Pancreas (tissue), 10 donors: Measurements from ENCODE around the gene ANKRD10. TPM values are rescaled to one million over a fixed set of nuclear protein-coding genes. Genes with fewer than 3 reads are reported as not detected.

Experiments
- ATAC-seq, 4 donors: fragments of 200-7000 bp; cut with Tn5 transposase; one replicate each; pipeline versions ENCODE4 v1.8.0 to v1.9.1; 2020; ENCODE audit warnings: mild to moderate bottlenecking in 4 of 4, moderate library complexity in 4 of 4
- DNase-seq, 6 donors: peaks; one replicate each; pipeline ENCODE4 v3.0.0-alpha.2; 2020
- FAIRE-seq: peaks from 2 replicates; lab custom pipeline; 2012; peaks lifted over from hg19 to GRCh38; lab: Jason Lieb, UNC
- H3K27ac ChIP-seq, 4 donors: fragments of 200-600 bp; sonication (generic); 1 replicate in 3 of 4; 2 replicates in 1 of 4; pipeline versions ENCODE4 v1.5.0 to v1.8.0; 2020
- H3K27me3 ChIP-seq, 4 donors: fragments of 200-600 bp; one replicate each; pipeline ENCODE4 v1.8.0; 2021
- H3K36me3 ChIP-seq, 3 donors: fragments of 200-600 bp; sonication (generic) in 1 of 3; one replicate each; pipeline versions ENCODE4 v1.5.0 to v1.8.0; 2020 to 2021
- H3K4me1 ChIP-seq, 3 donors: fragments of 200-600 bp; one replicate each; pipeline ENCODE4 v1.8.0; 2021
- H3K4me3 ChIP-seq, 4 donors: fragments of 200-600 bp; sonication (generic) in 2 of 4; one replicate each; pipeline versions ENCODE4 v1.5.0 to v1.8.0; 2020 to 2021
- H3K9me3 ChIP-seq, 4 donors: fragments of 200-600 bp; one replicate each; pipeline ENCODE4 v1.8.0; 2021
- CTCF ChIP-seq, 4 donors: fragments of 200-600 bp; sonication (generic) in 3 of 4; IDR thresholded peaks; one replicate each; pipeline versions ENCODE4 v1.5.0 to v1.8.0; 2021; ENCODE audit warnings: antibody characterized with exemption in 4 of 4
- WGBS, 2 donors: extraction: QIAGEN DNeasy Blood & Tissue Kit; methylation state at CpG; one replicate each; pipeline ENCODE4 v1.1.7; 2013; 5-methylcytosine and 5-hydroxymethylcytosine counted together
- intact Hi-C, 3 donors: fragments of 100-400 bp; cut with DNase I; formaldehyde crosslinking; loops; one replicate each; pipeline versions ENCODE4 v1.11.1 to v1.14.2; 2022
- polyA plus RNA-seq, 2 donors: library from polyadenylated mRNA; stranded (reverse); fragments of 200-250 nt; gene quantifications; one replicate each; pipeline ENCODE4 v1.2.3, GENCODE V29; 2013
- total RNA-seq, 6 donors: library from RNA; stranded (reverse); fragmentation: NEBNext Ultra II Directional in 4 of 6; extraction: Animal tissue kit (Norgen Biotek cat#: 25700) in 4 of 6; gene quantifications; one replicate each; pipeline versions ENCODE4 v1.2.1 to v1.2.4, GENCODE V29; 2021 to 2023
- donor health status: healthy with polysubstance abuse.
- donor health status: DM: no; HTN: no; CAD: no; lungs with moderate emphysema.
- donor health status: DM: no; HTN: no; CAD: no.
- donor health status: control.
- donor health status: control.
- donor health status: Bipolar disorder and iron deficiency.
- donor health status: DM: yes; HTN: yes; CAD: no.
- donor health status: DM: no; HTN: no; CAD: no.
- donor health status: DM: no; HTN: no; CAD: no.
- donor health status: DM: yes; HTN: yes; CAD: no.

Gene ANKRD10
- total and polyA plus RNA-seq, 8 donors: 37.6 to 138 (median 67.9) TPM

DNA sequence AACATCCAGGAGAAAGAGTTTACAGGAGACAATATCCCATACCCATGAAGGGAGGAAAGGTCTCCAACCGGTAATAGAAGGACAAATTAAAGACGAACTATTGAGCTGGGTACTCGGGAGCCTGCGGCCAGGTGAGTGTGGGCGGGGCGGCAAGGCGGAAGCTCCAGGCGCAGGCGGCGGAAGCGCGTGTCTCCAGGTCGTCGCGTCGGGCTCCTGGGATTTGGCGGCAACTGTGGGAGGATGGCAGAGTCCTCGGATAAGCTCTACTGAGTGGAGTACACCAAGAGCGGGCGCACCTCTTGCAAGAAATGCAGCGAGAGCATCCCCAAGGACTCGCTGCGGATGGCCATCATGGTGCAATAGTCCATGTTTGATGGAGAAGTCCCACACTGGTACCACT, 21.6 kb upstream of the ANKRD10 start:
- H3K36me3 ChIP-seq: no peaks in the 10 kb centered on the region
- no peaks in the 10 kb centered on the region for H3K27me3 ChIP-seq
- ATAC-seq (no peak), FAIRE-seq (no peak), DNase-seq (no peak)
- H3K27ac ChIP-seq: no peak overlapping the region
- 93 to 97% methylated on average over 23 of the region's 23 CpGs for WGBS, 2 donors
- H3K9me3 ChIP-seq: no peaks in the 10 kb centered on the region
- TF ChIP-seq CTCF (IDR thresholded peaks at IDR 0.05): no peak
- intact Hi-C loops: no loop called here
- H3K4me3 ChIP-seq: no peak overlapping the region
- no peaks in the 10 kb centered on the region for H3K4me1 ChIP-seq

DNA sequence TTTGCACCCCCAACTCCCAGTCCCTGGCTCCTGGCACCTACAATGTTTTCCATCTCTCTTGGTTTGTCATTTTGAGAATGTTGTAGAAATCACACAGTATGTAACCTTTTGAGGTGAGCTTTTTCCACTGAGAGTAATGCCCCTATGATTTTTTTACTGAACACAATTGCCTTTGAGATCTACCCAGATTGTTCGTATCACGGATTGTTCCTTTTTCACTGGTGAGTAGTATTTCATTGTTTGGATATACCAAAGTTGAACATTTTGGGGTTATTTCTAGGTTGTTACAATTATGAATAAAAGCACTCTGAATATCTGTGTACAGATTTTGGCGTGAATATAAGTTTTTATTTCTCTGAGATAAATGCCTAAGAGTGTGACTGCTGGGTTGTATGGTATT, 17.7 kb upstream of the ANKRD10 start:
- FAIRE-seq (no peak), ATAC-seq (no peak), DNase-seq (no peak)
- Histone ChIP-seq H3K9me3 (no peaks in the 10 kb centered on the region), H3K36me3 (no peaks in the 10 kb centered on the region), H3K27me3 (no peaks in the 10 kb centered on the region), H3K27ac (no peak overlapping the region), H3K4me1 (no peaks in the 10 kb centered on the region), H3K4me3 (no peak overlapping the region)
- no peak for TF ChIP-seq CTCF (IDR thresholded peaks at IDR 0.05)
- intact Hi-C loops: no loop called here
- WGBS, 2 donors: 71 to 84% methylated on average over 3 of the region's 3 CpGs

- Histone ChIP-seq H3K4me3 (no peak overlapping the region), H3K4me1 (no peaks in the 10 kb centered on the region), H3K9me3 (no peaks in the 10 kb centered on the region), H3K27me3 (no peaks in the 10 kb centered on the region), H3K36me3 (no peaks in the 10 kb centered on the region), H3K27ac (no peak overlapping the region)
- ATAC-seq (no peak), DNase-seq (no peak), FAIRE-seq (no peak)
- intact Hi-C loops: no loop called here
- no peak for TF ChIP-seq CTCF (IDR thresholded peaks at IDR 0.05)
- WGBS, 2 donors: 83% methylated on average over 3 of the region's 3 CpGs
Measured at GRCh38 chr13:110929104-110929777, 14.4 kb upstream of the ANKRD10 start.

- no peak for DNase-seq
- intact Hi-C loops: no loop called here
- Histone ChIP-seq H3K36me3 (no peaks in the 10 kb centered on the region), H3K4me1 (no peaks in the 10 kb centered on the region), H3K27me3 (no peaks in the 10 kb centered on the region), H3K27ac (no peak overlapping the region), H3K4me3 (no peak overlapping the region), H3K9me3 (no peaks in the 10 kb centered on the region)
- 79 to 86% methylated on average over 8 of the region's 8 CpGs for WGBS, 2 donors
- TF ChIP-seq CTCF (IDR thresholded peaks at IDR 0.05): no peak
- FAIRE-seq: no peak
- no peak for ATAC-seq
Measured at GRCh38 chr13:110925023-110925612, 10.2 kb upstream of the ANKRD10 start.

DNA sequence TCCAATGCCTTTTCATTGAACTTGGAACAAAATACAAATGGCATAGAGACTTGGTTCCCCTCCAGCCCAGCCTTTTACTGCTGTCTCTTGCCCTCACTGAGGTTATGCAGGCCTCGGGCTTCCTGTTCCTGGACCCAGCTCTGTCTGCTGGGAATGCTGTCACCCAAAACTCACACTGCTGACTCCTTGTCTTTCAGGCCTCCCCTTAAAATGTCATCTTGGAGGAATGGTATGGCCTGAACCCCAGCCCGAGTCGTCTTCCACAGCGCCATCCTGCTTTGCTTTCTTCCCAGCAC, 9.7 kb upstream of the ANKRD10 start:
- no peak for TF ChIP-seq CTCF (IDR thresholded peaks at IDR 0.05)
- Histone ChIP-seq H3K4me1 (no peaks in the 10 kb centered on the region), H3K27ac (no peak overlapping the region), H3K4me3 (no peak overlapping the region), H3K9me3 (no peaks in the 10 kb centered on the region), H3K27me3 (no peaks in the 10 kb centered on the region), H3K36me3 (no peaks in the 10 kb centered on the region)
- FAIRE-seq (no peak), DNase-seq (no peak), ATAC-seq (no peak)
- intact Hi-C loops: no loop called here
- WGBS, 2 donors: 90 to 91% methylated on average over 4 of the region's 4 CpGs
